Neuronal stem cell (in vitro differentiated cells): ENCODE results near the gene LDHA.

Source experiments
- DNase-seq: peaks from one replicate; pipeline ENCODE4 v3.0.0-alpha.2; 2013; ENCODE audit warnings: low spot score
- H2AFZ ChIP-seq: one replicate; pipeline ENCODE4 v1.6.1; 2013; ENCODE audit warnings: mild to moderate bottlenecking, low read length, inconsistent platforms
- H2AK5ac ChIP-seq: 2 replicates; pipeline ENCODE4 v1.6.1; 2013; ENCODE audit warnings: low read depth, mild to moderate bottlenecking, inconsistent platforms, low read length, moderate library complexity, mixed read lengths
- H2BK120ac ChIP-seq: 2 replicates; pipeline ENCODE4 v1.6.1; 2013; ENCODE audit warnings: low read depth, mild to moderate bottlenecking, inconsistent platforms, low read length, moderate library complexity, mixed read lengths
- H2BK12ac ChIP-seq: one replicate; pipeline ENCODE4 v1.6.1; 2013; ENCODE audit warnings: low read length, inconsistent platforms
- H2BK15ac ChIP-seq: 2 replicates; pipeline ENCODE4 v1.6.1; 2013; ENCODE audit warnings: mild to moderate bottlenecking, low read length, inconsistent platforms, mixed read lengths
- H2BK5ac ChIP-seq: one replicate; pipeline ENCODE4 v1.6.1; 2013; ENCODE audit warnings: inconsistent platforms, mild to moderate bottlenecking, low read length, moderate library complexity
- H3K14ac ChIP-seq: one replicate; pipeline ENCODE4 v1.6.1; 2013; ENCODE audit warnings: low read length, inconsistent platforms
- H3K18ac ChIP-seq: 2 replicates; pipeline ENCODE4 v1.6.1; 2013; ENCODE audit warnings: low read length, inconsistent platforms
- H3K23ac ChIP-seq: 2 replicates; pipeline ENCODE4 v1.6.1; 2013; ENCODE audit warnings: low read depth, mild to moderate bottlenecking, mixed read lengths, low read length, inconsistent platforms; ENCODE audit not compliant: poor library complexity
- H3K27ac ChIP-seq: replicated peaks from 3 replicates; pipeline ENCODE4 v1.5.1; 2013; ENCODE audit warnings: low read length, inconsistent platforms
- H3K27me3 ChIP-seq, 3 experiments: 2 replicates each; pipeline ENCODE4 v1.6.1; 2013; ENCODE audit warnings: low read length in 3 of 3, mild to moderate bottlenecking in 2 of 3, inconsistent platforms in 1 of 3, low read depth in 1 of 3, mixed read lengths in 1 of 3, moderate library complexity in 1 of 3; ENCODE audit not compliant: control insufficient read depth in 3 of 3, insufficient read depth in 3 of 3
- H3K36me3 ChIP-seq, 2 donors: replicated peaks in 1 of 2; 2 replicates each; pipeline ENCODE4 v1.6.1; 2013; ENCODE audit warnings: low read length in 2 of 2; ENCODE audit not compliant: control insufficient read depth in 2 of 2, insufficient read depth in 2 of 2
- H3K4ac ChIP-seq: 2 replicates; pipeline ENCODE4 v1.6.1; 2013; ENCODE audit warnings: inconsistent platforms, mild to moderate bottlenecking, low read length, moderate library complexity
- H3K4me1 ChIP-seq, 2 donors: 1 replicate in 1 of 2; 2 replicates in 1 of 2; pipeline ENCODE4 v1.6.1; 2013; ENCODE audit warnings: low read length in 2 of 2, low read depth in 1 of 2; ENCODE audit not compliant: control insufficient read depth in 2 of 2, insufficient read depth in 1 of 2
- H3K4me2 ChIP-seq: one replicate; pipeline ENCODE4 v1.6.1; 2013; ENCODE audit warnings: mild to moderate bottlenecking, low read length, inconsistent platforms; ENCODE audit not compliant: insufficient read depth, poor library complexity, severe bottlenecking
- H3K4me3 ChIP-seq, 2 donors: 2 replicates each; pipeline ENCODE4 v1.5.1; 2013; ENCODE audit warnings: low read length in 2 of 2, mild to moderate bottlenecking in 2 of 2, inconsistent platforms in 1 of 2, moderate library complexity in 1 of 2
- H3K79me1 ChIP-seq: one replicate; pipeline ENCODE4 v1.6.1; 2013; ENCODE audit warnings: low read depth, mild to moderate bottlenecking, inconsistent platforms, low read length, moderate library complexity
- H3K9ac ChIP-seq: one replicate; pipeline ENCODE4 v1.6.1; 2013; ENCODE audit warnings: mild to moderate bottlenecking, low read depth, low read length, inconsistent platforms; ENCODE audit not compliant: poor library complexity
- H3K9me3 ChIP-seq, 2 donors: replicated peaks in 1 of 2; 2 replicates each; pipeline versions ENCODE3 to v1.6.1; 2013; ENCODE audit warnings: low read length in 2 of 2, mild to moderate bottlenecking in 2 of 2, inconsistent platforms in 1 of 2, low read depth in 1 of 2, mixed read lengths in 1 of 2, moderate library complexity in 1 of 2; ENCODE audit not compliant: control insufficient read depth in 2 of 2, insufficient read depth in 1 of 2
- H4K8ac ChIP-seq: one replicate; pipeline ENCODE4 v1.6.1; 2013; ENCODE audit warnings: low read depth, mild to moderate bottlenecking, inconsistent platforms, low read length, moderate library complexity
- H4K91ac ChIP-seq: one replicate; pipeline ENCODE4 v1.6.1; 2013; ENCODE audit warnings: low read length, low read depth, mild to moderate bottlenecking, inconsistent platforms; ENCODE audit not compliant: poor library complexity
- WGBS, 2 donors: extraction: QIAGEN DNeasy Blood & Tissue Kit; methylation state at CpG; one replicate each; pipeline ENCODE4 v1.1.7; 2013; ENCODE audit warnings: missing lambda C conversion rate in 2 of 2, mixed read lengths in 1 of 2; ENCODE audit not compliant: insufficient read length in 2 of 2, insufficient replicate concordance in 1 of 2; ENCODE audit errors: extremely low coverage in 2 of 2; 5-methylcytosine and 5-hydroxymethylcytosine counted together

The LDHA gene

GRCh38 chr11:18427240-18427639 is 32.9 kb downstream of the LDHA start:
- Histone ChIP-seq H2AFZ (no peak overlapping the region), H2BK12ac (no peak overlapping the region), H3K27ac (no peak overlapping the region), H2AK5ac (no peak overlapping the region), H2BK15ac (no peak overlapping the region), H3K18ac (no peak overlapping the region), H2BK5ac (no peak overlapping the region), H3K9me3 (no peaks in the 10 kb centered on the region), H3K4me2 (no peak overlapping the region), H3K79me1 (no peaks in the 10 kb centered on the region), H3K4me3 (no peak overlapping the region), H3K9ac (no peak overlapping the region), H4K91ac (no peak overlapping the region), H3K36me3 (no peaks in the 10 kb centered on the region), H3K23ac (no peak overlapping the region), H3K27me3 (no peaks in the 10 kb centered on the region), H4K8ac (no peak overlapping the region), H3K4ac (no peak overlapping the region), H3K4me1 (no peaks in the 10 kb centered on the region), H2BK120ac (no peak overlapping the region), H3K14ac (no peak overlapping the region)
- no peak for DNase-seq
- WGBS, 2 donors = no CpG with 5 or more reads among the region's 4 CpGs

GRCh38 chr11:18429332-18429731 is 35.0 kb downstream of the LDHA start:
- H3K79me1 ChIP-seq = no peaks in the 10 kb centered on the region
- no peak overlapping the region for H4K91ac ChIP-seq
- H3K9ac ChIP-seq = no peak overlapping the region
- no peaks in the 10 kb centered on the region for H3K4me1 ChIP-seq
- no peak overlapping the region for H3K4ac ChIP-seq
- no peaks in the 10 kb centered on the region for H3K36me3 ChIP-seq
- DNase-seq = no peak
- no peak overlapping the region for H2BK12ac ChIP-seq
- H3K27me3 ChIP-seq = no peaks in the 10 kb centered on the region
- WGBS, 2 donors = no CpG with 5 or more reads among the region's 5 CpGs
- H2BK15ac ChIP-seq = no peak overlapping the region
- H3K4me3 ChIP-seq = no peak overlapping the region
- H3K14ac ChIP-seq = no peak overlapping the region
- H2AFZ ChIP-seq = no peak overlapping the region
- H3K9me3 ChIP-seq = no peaks in the 10 kb centered on the region
- no peak overlapping the region for H3K27ac ChIP-seq
- no peak overlapping the region for H4K8ac ChIP-seq
- H2AK5ac ChIP-seq = no peak overlapping the region
- no peak overlapping the region for H3K23ac ChIP-seq
- H2BK120ac ChIP-seq = no peak overlapping the region
- no peak overlapping the region for H3K18ac ChIP-seq
- no peak overlapping the region for H2BK5ac ChIP-seq
- no peak overlapping the region for H3K4me2 ChIP-seq

- Histone ChIP-seq H3K14ac (no peak overlapping the region), H3K27ac (no peak overlapping the region), H2BK15ac (no peak overlapping the region), H3K4me1 (no peaks in the 10 kb centered on the region), H3K23ac (no peak overlapping the region), H3K9ac (no peak overlapping the region), H3K36me3 (no peaks in the 10 kb centered on the region), H2AK5ac (no peak overlapping the region), H3K18ac (no peak overlapping the region), H3K4me3 (no peak overlapping the region), H4K8ac (no peak overlapping the region), H2AFZ (no peak overlapping the region), H2BK12ac (no peak overlapping the region), H3K79me1 (no peaks in the 10 kb centered on the region), H3K9me3 (no peaks in the 10 kb centered on the region), H3K4ac (no peak overlapping the region), H3K4me2 (no peak overlapping the region), H4K91ac (no peak overlapping the region), H3K27me3 (no peaks in the 10 kb centered on the region), H2BK5ac (no peak overlapping the region), H2BK120ac (no peak overlapping the region)
- no peak for DNase-seq
- no CpG with 5 or more reads among the region's 2 CpGs for WGBS, 2 donors
Observed at GRCh38 chr11:18438691-18439090, 44.3 kb downstream of the LDHA start.

GRCh38 chr11:18449251-18449650 is 54.9 kb downstream of the LDHA start:
- Histone ChIP-seq H3K4ac (no peak overlapping the region), H4K8ac (no peak overlapping the region), H4K91ac (no peak overlapping the region), H3K9me3 (no peaks in the 10 kb centered on the region), H2BK5ac (no peak overlapping the region), H2AK5ac (no peak overlapping the region), H3K27ac (no peak overlapping the region), H2AFZ (no peak overlapping the region), H3K9ac (no peak overlapping the region), H3K4me1 (no peaks in the 10 kb centered on the region), H3K4me2 (no peak overlapping the region), H3K27me3 (peaks cover 0 to 11% (median 0%) of the 10 kb centered on the region in 3 experiments), H3K23ac (no peak overlapping the region), H2BK15ac (no peak overlapping the region), H3K79me1 (no peaks in the 10 kb centered on the region), H2BK12ac (no peak overlapping the region), H3K14ac (no peak overlapping the region), H3K18ac (no peak overlapping the region), H3K4me3 (no peak overlapping the region), H2BK120ac (no peak overlapping the region), H3K36me3 (no peaks in the 10 kb centered on the region)
- no peak for DNase-seq
- no CpG with 5 or more reads among the region's 3 CpGs for WGBS, 2 donors
